Glutamatergic neuron (in vitro differentiated cells): Measurements from ENCODE around the gene CDH23. TPM values are rescaled to one million over a fixed set of nuclear protein-coding genes. Genes with fewer than 3 reads are reported as not detected.

Experiments used
- DNase-seq: peaks from one replicate; pipeline ENCODE4 v3.0.0; 2022
- H3K27ac Mint-ChIP-seq: one replicate; pipeline ENCODE4 v1.8.0; 2020; ENCODE audit warnings: mild to moderate bottlenecking, mixed read lengths, inconsistent platforms; ENCODE audit not compliant: unreplicated experiment
- H3K27me3 Mint-ChIP-seq: one replicate; pipeline ENCODE4 v1.8.0; 2020; ENCODE audit warnings: mild to moderate bottlenecking, moderate library complexity, mixed read lengths, inconsistent platforms; ENCODE audit not compliant: unreplicated experiment
- H3K36me3 Mint-ChIP-seq: one replicate; pipeline ENCODE4 v1.8.0; 2020; ENCODE audit warnings: mild to moderate bottlenecking, mixed read lengths, inconsistent platforms; ENCODE audit not compliant: unreplicated experiment
- H3K4me1 Mint-ChIP-seq: one replicate; pipeline ENCODE4 v1.8.0; 2020; ENCODE audit warnings: mild to moderate bottlenecking, low read depth, mixed read lengths, inconsistent platforms; ENCODE audit not compliant: unreplicated experiment
- H3K4me3 Mint-ChIP-seq: one replicate; pipeline ENCODE4 v1.8.0; 2020; ENCODE audit warnings: mild to moderate bottlenecking, mixed read lengths, inconsistent platforms; ENCODE audit not compliant: unreplicated experiment
- H3K9me3 Mint-ChIP-seq: one replicate; pipeline ENCODE4 v1.8.0; 2020; ENCODE audit warnings: mild to moderate bottlenecking, moderate library complexity, mixed read lengths, inconsistent platforms; ENCODE audit not compliant: unreplicated experiment
- total RNA-seq: library from RNA; stranded (reverse); fragmentation: NEBNext Ultra II Directional; extraction: Animal tissue kit (Norgen Biotek cat#: 25700); gene quantifications from one replicate; pipeline ENCODE4 v1.2.1, GENCODE V29; 2021; ENCODE audit not compliant: unreplicated experiment
- TF ChIP-seq, protein P1 (sequence below): fragments of 200-600 bp; sonication (generic); IDR thresholded peaks from one replicate; pipeline ENCODE4 v1.5.0; 2021; ENCODE audit not compliant: partially characterized antibody, unreplicated experiment

The CDH23 gene
- total RNA-seq, 1 donor from 2014 or later, result 2.0 TPM

DNA sequence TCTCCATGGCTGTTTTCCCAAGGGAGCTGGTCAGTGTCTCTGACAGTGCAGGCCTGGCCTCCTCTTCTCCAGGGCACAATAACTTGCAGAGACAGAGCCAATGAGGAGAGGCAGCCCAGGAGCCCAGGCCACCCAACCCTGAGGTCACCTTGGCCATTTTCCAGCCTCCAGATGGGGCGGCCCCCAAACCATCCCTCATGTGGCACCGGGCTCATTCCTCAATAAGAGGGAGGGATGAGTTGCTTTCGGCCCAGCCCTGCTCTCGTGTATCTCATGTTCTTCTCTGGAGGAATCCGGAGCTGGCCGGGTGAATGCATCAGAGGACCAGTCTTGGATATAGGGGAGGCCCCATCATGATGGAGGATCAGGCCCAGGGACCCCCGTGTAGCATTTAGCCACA is 223.9 kb downstream of the CDH23 start:
- DNase-seq, result no peak
- H3K4me3 Mint-ChIP-seq, result no peak overlapping the region
- peaks cover 8% of the 10 kb centered on the region for H3K4me1 Mint-ChIP-seq
- TF ChIP-seq, protein P1, sequence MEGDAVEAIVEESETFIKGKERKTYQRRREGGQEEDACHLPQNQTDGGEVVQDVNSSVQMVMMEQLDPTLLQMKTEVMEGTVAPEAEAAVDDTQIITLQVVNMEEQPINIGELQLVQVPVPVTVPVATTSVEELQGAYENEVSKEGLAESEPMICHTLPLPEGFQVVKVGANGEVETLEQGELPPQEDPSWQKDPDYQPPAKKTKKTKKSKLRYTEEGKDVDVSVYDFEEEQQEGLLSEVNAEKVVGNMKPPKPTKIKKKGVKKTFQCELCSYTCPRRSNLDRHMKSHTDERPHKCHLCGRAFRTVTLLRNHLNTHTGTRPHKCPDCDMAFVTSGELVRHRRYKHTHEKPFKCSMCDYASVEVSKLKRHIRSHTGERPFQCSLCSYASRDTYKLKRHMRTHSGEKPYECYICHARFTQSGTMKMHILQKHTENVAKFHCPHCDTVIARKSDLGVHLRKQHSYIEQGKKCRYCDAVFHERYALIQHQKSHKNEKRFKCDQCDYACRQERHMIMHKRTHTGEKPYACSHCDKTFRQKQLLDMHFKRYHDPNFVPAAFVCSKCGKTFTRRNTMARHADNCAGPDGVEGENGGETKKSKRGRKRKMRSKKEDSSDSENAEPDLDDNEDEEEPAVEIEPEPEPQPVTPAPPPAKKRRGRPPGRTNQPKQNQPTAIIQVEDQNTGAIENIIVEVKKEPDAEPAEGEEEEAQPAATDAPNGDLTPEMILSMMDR, result no peak
- peaks cover 5% of the 10 kb centered on the region for H3K9me3 Mint-ChIP-seq
- peaks cover 6% of the 10 kb centered on the region for H3K36me3 Mint-ChIP-seq
- H3K27me3 Mint-ChIP-seq, result peaks cover 8% of the 10 kb centered on the region
- no peak overlapping the region for H3K27ac Mint-ChIP-seq

DNA sequence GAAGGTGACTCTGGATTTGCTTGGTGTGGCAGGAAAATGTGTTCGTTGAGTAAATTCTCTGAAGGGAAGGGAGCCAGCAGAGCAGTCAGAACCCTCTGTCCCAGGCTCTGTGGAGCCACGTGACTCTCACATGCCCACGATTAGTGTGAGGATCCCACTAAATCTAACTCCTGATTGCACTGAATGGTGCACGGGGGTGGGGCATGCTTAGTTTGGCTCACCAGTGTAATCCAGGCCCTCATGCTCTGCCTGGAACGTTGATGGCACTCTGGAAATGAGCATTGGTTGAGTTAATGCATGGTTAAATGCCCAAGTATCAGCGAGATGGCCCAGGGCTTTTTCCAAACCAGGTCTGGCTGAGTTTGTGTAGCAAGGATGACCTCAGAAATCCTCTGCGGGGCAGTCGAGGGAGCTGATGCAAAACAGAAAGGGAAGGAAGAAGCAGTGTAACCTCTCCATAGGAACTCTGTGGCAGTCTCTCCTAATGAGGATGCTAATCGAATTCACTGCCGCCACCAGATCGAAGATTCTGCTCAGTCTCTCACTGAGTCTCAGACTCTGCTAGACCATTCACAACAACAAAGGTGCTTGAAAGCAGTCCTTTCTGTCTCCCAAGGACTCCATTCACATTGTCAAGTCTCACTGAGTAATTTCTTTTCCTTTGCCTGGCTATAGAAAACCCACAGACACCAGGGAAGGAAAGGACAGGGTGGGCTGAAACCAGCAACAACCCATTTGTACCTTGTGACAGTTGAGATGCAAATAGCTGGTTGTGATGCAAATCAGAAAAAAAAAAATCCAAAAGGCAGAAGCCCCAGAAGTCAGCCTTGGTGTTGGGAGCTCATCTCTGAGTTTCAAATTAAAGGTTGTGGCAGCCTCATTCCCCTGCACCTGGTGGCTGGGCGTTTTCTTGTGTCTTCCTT is 224.8 kb downstream of the CDH23 start:
- H3K27ac Mint-ChIP-seq, result no peak overlapping the region

DNA sequence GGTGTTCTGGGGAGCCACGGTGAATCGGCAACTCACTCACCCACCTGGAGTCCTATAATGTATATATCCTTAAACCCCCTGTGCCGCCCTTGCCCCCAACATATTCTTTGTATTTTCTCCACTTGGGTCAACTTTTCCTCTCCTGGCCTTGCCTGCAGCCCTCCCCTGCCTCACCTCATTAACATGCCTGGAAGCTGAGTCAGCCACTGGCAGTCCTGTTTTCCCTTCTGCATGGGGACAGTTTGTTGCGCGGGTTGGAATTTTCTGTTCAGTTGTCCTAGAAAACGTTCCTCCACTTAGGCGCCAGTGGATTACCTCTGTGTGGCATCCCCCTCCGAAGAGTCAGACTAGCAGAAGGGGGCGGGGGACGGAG is 225.4 kb downstream of the CDH23 start:
- H3K4me1 Mint-ChIP-seq, result peaks cover 10% of the 10 kb centered on the region
- H3K36me3 Mint-ChIP-seq, result no peaks in the 10 kb centered on the region
- no peak overlapping the region for H3K27ac Mint-ChIP-seq
- H3K9me3 Mint-ChIP-seq, result peaks cover 1% of the 10 kb centered on the region
- TF ChIP-seq, protein P1, result no peak
- H3K4me3 Mint-ChIP-seq, result no peak overlapping the region
- no peak for DNase-seq
- peaks cover 8% of the 10 kb centered on the region for H3K27me3 Mint-ChIP-seq

More for the DNA sequence above, 224.8 kb downstream of the CDH23 start:
- no peak overlapping the region for H3K4me3 Mint-ChIP-seq
- peaks cover 5% of the 10 kb centered on the region for H3K36me3 Mint-ChIP-seq
- no peak for DNase-seq
- peaks cover 8% of the 10 kb centered on the region for H3K27me3 Mint-ChIP-seq
- H3K9me3 Mint-ChIP-seq, result peaks cover 4% of the 10 kb centered on the region
- peaks cover 8% of the 10 kb centered on the region for H3K4me1 Mint-ChIP-seq
- TF ChIP-seq, protein P1, result no peak

DNA sequence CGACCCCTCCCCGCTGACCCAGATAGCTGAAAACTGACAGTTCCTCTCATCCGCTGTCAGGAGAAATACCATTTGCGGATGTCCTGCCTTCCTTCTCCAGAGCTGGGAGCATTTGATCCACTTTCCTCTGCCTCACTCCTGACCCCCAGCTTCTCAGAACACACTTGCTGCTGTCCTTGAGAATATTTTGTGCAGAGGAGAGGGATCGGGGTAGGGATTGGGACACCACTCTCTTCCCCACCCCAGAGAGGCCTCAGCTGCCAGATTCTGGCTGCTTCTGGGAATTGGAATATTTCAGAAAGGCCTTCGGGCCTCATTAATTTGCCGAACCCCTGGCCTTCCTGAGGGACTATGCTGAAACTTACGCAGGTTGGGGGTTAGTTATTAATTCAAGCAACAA is 225.9 kb downstream of the CDH23 start:
- no peak for DNase-seq
- peaks cover 1% of the 10 kb centered on the region for H3K9me3 Mint-ChIP-seq
- H3K27me3 Mint-ChIP-seq, result peaks cover 8% of the 10 kb centered on the region
- H3K27ac Mint-ChIP-seq, result no peak overlapping the region
- TF ChIP-seq, protein P1, result no peak
- H3K4me1 Mint-ChIP-seq, result peaks cover 11% of the 10 kb centered on the region
- no peaks in the 10 kb centered on the region for H3K36me3 Mint-ChIP-seq
- no peak overlapping the region for H3K4me3 Mint-ChIP-seq
